ENCODE measurements around the gene ARX. TPM values are rescaled to one million over a fixed set of nuclear protein-coding genes. Genes with fewer than 3 reads are reported as not detected.

The ARX gene
- total RNA-seq, 2 donors from 2014 or later = 0.34 to 1.1 TPM

GRCh38 chrX:25004040-25004439, 11.7 kb downstream of the ARX start:
- DNase-seq (no peak), ATAC-seq (no peak)
- intact Hi-C loops (cut with DNase I, micrococcal nuclease) = no loop called here

GRCh38 chrX:25003066-25003849, 12.5 kb downstream of the ARX start:
- intact Hi-C loops (cut with DNase I, micrococcal nuclease) = no loop called here
- DNase-seq (peak; percentile 35 to 46), ATAC-seq (peak; percentile 80)

- intact Hi-C loops (cut with DNase I, micrococcal nuclease) = no loop called here
- DNase-seq (no peak), ATAC-seq (no peak)
Measured at GRCh38 chrX:25002661-25003020, 13.1 kb downstream of the ARX start.

GRCh38 chrX:25001808-25002660, 13.7 kb downstream of the ARX start:
- ATAC-seq (no peak), DNase-seq (no peak)
- intact Hi-C loops (cut with DNase I, micrococcal nuclease) = no loop called here

GRCh38 chrX:24999511-24999910, 16.3 kb downstream of the ARX start:
- DNase-seq = no peak
- no peak for ATAC-seq
- intact Hi-C loops (cut with DNase I, micrococcal nuclease) = no loop called here

- peak; percentile 71 for ATAC-seq
- DNase-seq = no peak
- intact Hi-C loops (cut with DNase I, micrococcal nuclease) = no loop called here
Measured at GRCh38 chrX:24996096-24996709, 19.6 kb downstream of the ARX start.

- DNase-seq (no peak), ATAC-seq (no peak)
- intact Hi-C loops (cut with DNase I, micrococcal nuclease) = no loop called here
Measured at GRCh38 chrX:24993879-24994278, 21.9 kb downstream of the ARX start.

- no peak for DNase-seq
- intact Hi-C loops (cut with DNase I, micrococcal nuclease) = no loop called here
Measured at GRCh38 chrX:24990535-24990934, 25.2 kb downstream of the ARX start.

GRCh38 chrX:24988314-24988713, 27.5 kb downstream of the ARX start:
- intact Hi-C loops (cut with DNase I, micrococcal nuclease) = no loop called here
- no peak for DNase-seq
- peak; percentile 29 for ATAC-seq

More at GRCh38 chrX:24990535-24990934, 25.2 kb downstream of the ARX start:
- no peak for ATAC-seq

- ATAC-seq = no peak
- intact Hi-C loops (cut with DNase I, micrococcal nuclease) = no loop called here
- DNase-seq = no peak
Measured at GRCh38 chrX:24987731-24988130, 28.0 kb downstream of the ARX start.

GRCh38 chrX:24985120-24985519, 30.6 kb downstream of the ARX start:
- intact Hi-C loops (cut with DNase I, micrococcal nuclease) = no loop called here
- DNase-seq (no peak), ATAC-seq (no peak)

- ATAC-seq (no peak), DNase-seq (no peak)
- intact Hi-C loops (cut with DNase I, micrococcal nuclease) = no loop called here
Measured at GRCh38 chrX:24983931-24984330, 31.8 kb downstream of the ARX start.

GRCh38 chrX:24982306-24982965, 33.3 kb downstream of the ARX start:
- DNase-seq (no peak), ATAC-seq (no peak)
- intact Hi-C loops (cut with DNase I, micrococcal nuclease) = no loop called here

- intact Hi-C loops (cut with DNase I, micrococcal nuclease) = no loop called here
- no peak for ATAC-seq
- DNase-seq = no peak
Measured at GRCh38 chrX:24981030-24981429, 34.7 kb downstream of the ARX start.

- DNase-seq = no peak
- ATAC-seq = no peak
- intact Hi-C loops (cut with DNase I, micrococcal nuclease) = no loop called here
Measured at GRCh38 chrX:24979081-24979480, 36.7 kb downstream of the ARX start.

- ATAC-seq = no peak
Measured at GRCh38 chrX:24969812-24970211, 46.0 kb downstream of the ARX start.

GRCh38 chrX:24965372-24965771, 50.4 kb downstream of the ARX start:
- intact Hi-C loops (cut with DNase I, micrococcal nuclease) = no loop called here
- no peak for DNase-seq
- no peak for ATAC-seq

More at GRCh38 chrX:24969812-24970211, 46.0 kb downstream of the ARX start:
- no peak for DNase-seq
- intact Hi-C loops (cut with DNase I, micrococcal nuclease) = no loop called here

- intact Hi-C loops (cut with DNase I, micrococcal nuclease) = no loop called here
- ATAC-seq = no peak
Measured at GRCh38 chrX:24963823-24964222, 51.9 kb downstream of the ARX start.

GRCh38 chrX:24961809-24962208, 54.0 kb downstream of the ARX start:
- intact Hi-C loops (cut with DNase I, micrococcal nuclease) = no loop called here
- ATAC-seq (peak; percentile 72), DNase-seq (no peak)

More at GRCh38 chrX:24963823-24964222, 51.9 kb downstream of the ARX start:
- DNase-seq = no peak

Measured in left colon (tissue), 2 donors.